Effector memory CD8-positive, alpha-beta T cell (primary cell): ENCODE measurements around the gene INPP5B.
"Not testable (repeated sequence)": the region's sequence is repeated elsewhere in the genome, so short reads cannot be mapped to it uniquely, and the experiment has no call there.

Experiments used
- ATAC-seq: fragments of 150-1000 bp; cut with Tn5 transposase; replicated peaks from 2 replicates; pipeline ENCODE4 v1.10.0; 2021; ENCODE audit warnings: mild to moderate bottlenecking, moderate library complexity
- DNase-seq, 3 experiments: peaks; one replicate each; pipeline ENCODE4 v3.0.0; 2021
- H3K27ac Mint-ChIP-seq, 2 donors: one replicate each; pipeline ENCODE4 v1.8.0; 2022; ENCODE audit warnings: mild to moderate bottlenecking in 2 of 2, mixed read lengths in 2 of 2, moderate library complexity in 2 of 2
- H3K27me3 Mint-ChIP-seq, 2 donors: one replicate each; pipeline ENCODE4 v1.8.0; 2022; ENCODE audit warnings: mixed read lengths in 2 of 2
- H3K36me3 Mint-ChIP-seq: one replicate; pipeline ENCODE4 v1.8.0; 2022; ENCODE audit warnings: mild to moderate bottlenecking, moderate library complexity, mixed read lengths; ENCODE audit not compliant: insufficient read depth
- H3K4me1 Mint-ChIP-seq, 2 donors: one replicate each; pipeline ENCODE4 v1.8.0; 2022; ENCODE audit warnings: low read depth in 2 of 2, mixed read lengths in 2 of 2
- H3K4me3 Mint-ChIP-seq, 2 donors: one replicate each; pipeline ENCODE4 v1.8.0; 2022; ENCODE audit warnings: mild to moderate bottlenecking in 2 of 2, mixed read lengths in 2 of 2, moderate library complexity in 2 of 2
- H3K9me3 Mint-ChIP-seq, 2 donors: one replicate each; pipeline ENCODE4 v1.8.0; 2022; ENCODE audit warnings: mixed read lengths in 2 of 2

Gene INPP5B

DNA sequence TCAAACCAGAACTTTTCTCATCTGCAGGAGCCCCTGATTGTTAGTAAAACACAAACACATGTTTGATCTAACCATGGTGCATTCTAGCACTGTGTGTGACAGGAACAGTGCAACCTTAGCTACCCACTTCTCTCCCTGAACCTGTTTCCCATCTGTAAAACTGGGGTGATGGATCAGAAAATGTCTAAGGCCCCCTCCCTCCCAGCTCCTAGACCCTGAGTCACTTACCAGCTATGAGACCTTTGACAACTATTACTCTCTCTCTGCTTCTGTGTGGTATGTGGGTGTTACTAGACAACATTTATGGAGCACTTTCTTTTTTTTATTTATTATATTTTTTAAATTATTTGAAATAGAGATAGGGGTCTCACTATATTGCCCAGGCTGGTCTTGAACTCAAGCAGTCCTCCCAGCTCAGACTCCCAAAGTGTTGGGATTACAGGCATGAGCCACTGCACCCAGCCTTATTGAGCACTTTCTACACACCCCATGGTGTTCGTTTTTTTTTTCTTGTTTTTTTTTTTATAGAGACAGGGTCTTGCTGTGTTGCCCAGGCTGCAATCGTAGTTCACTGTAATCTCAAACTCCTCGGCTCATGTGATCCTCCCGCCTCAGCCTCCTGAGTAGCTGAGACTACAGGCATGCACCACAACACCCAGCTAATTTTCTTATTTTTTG is 2.6 kb downstream of the INPP5B start:
- Mint-ChIP-seq H3K36me3 (peaks cover 10% of the 10 kb centered on the region), H3K4me1 (peaks cover 11 to 12% of the 10 kb centered on the region in 2 donors), H3K9me3 (no peaks in the 10 kb centered on the region), H3K27ac (no peak overlapping the region), H3K4me3 (no peak overlapping the region), H3K27me3 (no peaks in the 10 kb centered on the region)
- ATAC-seq: no peak
- DNase-seq: no peak

DNA sequence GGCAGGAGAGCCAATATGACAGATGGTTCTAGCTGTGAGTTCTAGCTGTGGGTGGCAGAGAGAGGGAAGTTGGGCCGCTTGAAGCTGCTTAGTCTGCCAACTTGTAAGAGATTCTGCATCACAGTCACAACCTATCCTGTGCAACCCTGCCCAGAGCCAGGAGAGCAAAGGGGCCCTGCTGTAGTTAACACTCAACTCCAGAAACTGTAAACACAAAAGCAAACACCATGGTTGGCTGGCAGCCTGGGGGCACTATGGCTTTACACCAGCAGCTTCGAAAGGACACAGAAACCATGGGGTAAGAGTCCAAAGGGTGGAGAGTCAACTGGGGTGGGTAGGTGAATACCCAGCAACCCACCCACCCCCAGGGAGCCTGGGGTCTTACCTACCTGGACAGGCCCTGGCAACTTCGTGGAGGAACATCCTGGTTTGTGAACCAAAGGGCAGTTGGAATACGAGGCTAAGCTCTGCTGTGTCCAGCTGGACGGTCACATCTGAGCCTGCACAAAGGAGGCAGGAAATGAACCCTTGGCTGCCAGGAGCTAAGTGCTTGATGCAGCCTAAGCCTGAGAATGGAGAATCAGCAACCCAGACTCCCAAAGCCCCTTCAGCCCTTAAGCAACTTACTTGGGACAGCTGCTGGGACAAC is 6.4 kb downstream of the INPP5B start:
- Mint-ChIP-seq H3K27me3 (no peaks in the 10 kb centered on the region), H3K9me3 (no peaks in the 10 kb centered on the region), H3K4me1 (no peaks in the 10 kb centered on the region), H3K36me3 (peaks cover 12% of the 10 kb centered on the region), H3K27ac (no peak overlapping the region), H3K4me3 (no peak overlapping the region)
- ATAC-seq (no peak), DNase-seq (no peak)

DNA sequence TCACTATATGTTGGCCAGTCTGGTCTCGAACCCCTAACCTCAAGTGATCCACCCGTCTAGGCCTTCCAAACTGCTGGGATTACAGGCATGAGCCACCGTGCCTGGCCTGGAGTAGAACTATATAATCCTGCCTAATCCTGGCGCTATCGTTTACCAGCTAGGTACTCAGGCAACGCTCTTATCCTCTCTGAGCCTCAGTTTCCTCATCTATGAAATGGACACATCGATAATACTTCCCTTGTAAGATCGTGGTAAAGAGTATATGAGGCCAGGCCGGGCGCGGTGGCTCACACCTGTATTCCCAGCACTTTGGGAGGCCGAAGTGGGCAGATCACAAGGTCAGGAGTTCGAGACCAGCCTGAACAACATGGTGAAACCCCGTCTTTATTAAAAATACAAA is 10.1 kb downstream of the INPP5B start:
- DNase-seq, H3K4me3 Mint-ChIP-seq, H3K4me1 Mint-ChIP-seq, H3K9me3 Mint-ChIP-seq, H3K27ac Mint-ChIP-seq, H3K27me3 Mint-ChIP-seq, ATAC-seq: not testable (repeated sequence)
- H3K36me3 Mint-ChIP-seq: peaks cover 18% of the 10 kb centered on the region

DNA sequence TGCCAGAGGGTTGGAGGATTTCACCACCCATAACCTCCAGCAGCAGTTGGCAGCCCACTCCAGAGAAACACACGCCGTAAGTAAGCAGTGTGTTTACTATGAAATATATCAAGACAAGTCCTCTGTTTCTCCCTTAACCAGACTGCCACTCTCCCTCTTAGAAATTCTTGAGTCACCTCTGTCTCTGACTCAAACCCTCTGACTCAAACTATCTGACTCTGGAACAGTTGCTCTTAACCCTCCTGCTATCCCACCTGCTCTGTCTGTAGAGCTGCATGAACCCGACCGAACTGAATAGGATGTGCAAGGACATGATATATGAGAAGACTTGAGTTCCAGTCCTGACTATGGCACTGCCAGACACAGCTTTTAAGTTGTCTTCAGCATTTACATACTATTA is 14.1 kb downstream of the INPP5B start:
- no peak for ATAC-seq
- H3K9me3 Mint-ChIP-seq: no peaks in the 10 kb centered on the region
- peak overlapping the region; percentile 90 to 93 for H3K4me3 Mint-ChIP-seq
- peaks cover 15% of the 10 kb centered on the region for H3K36me3 Mint-ChIP-seq
- no peak overlapping the region for H3K27ac Mint-ChIP-seq
- peaks cover 21 to 22% of the 10 kb centered on the region in 2 donors for H3K4me1 Mint-ChIP-seq
- DNase-seq: no peak
- H3K27me3 Mint-ChIP-seq: no peaks in the 10 kb centered on the region

DNA sequence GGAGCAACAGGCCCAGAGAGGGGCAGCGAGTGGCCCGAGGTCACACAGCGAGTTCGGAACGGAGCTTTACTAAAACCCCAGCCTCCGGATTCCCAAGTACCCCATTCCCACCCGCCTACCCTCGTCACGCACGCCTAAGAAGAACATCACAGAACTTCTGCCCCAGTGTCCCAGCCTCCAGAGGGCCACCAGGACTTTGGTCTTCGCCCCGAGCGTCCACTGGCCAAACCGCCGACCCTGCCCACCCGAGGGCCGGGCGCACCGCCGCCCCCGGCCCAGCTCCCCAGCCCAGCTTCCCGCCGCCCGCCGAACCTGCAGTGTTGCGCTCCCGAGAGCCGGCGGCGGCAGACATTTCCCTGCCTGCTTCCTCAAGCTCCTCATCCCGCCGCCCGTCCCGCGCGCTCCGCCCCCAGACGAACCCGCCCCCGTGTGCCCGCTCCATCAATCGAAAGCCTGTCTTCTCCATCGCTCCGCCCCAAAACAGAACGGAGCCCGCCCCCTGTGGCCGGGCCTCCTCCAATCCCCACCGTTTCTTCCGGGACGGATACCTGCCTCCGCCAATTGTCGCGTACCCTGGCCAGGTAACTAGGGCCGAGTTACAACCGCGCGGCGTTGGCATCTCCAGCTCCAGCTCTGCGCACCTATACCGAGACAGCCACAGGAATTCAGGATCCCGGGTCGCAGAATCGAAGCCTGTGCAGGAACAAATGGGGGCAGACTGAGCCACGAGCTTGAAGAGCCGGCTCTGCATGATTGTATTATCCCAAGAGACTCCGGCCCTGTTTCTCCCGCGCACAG is 15.3 kb downstream of the INPP5B start:
- Mint-ChIP-seq H3K36me3 (peaks cover 15% of the 10 kb centered on the region), H3K27me3 (no peaks in the 10 kb centered on the region), H3K4me1 (peaks cover 26 to 29% of the 10 kb centered on the region in 2 donors), H3K27ac (peak overlapping the region; percentile 68 to 84), H3K9me3 (no peaks in the 10 kb centered on the region), H3K4me3 (peak overlapping the region; percentile 90 to 93)
- ATAC-seq (peak; percentile 98), DNase-seq (peak; percentile 96)

DNA sequence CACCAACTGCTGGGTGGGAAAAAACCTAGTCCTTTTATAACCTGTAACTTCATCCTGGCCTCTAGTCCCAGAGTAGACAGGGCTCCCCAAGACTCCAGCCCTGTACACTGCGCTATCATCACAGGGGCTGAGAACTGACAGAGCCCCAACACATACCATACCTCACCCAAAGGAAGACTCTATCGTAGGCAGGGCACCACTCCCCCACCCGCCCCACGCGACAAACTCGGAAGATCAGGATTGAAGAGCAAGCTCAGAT is 15.8 kb downstream of the INPP5B start:
- Mint-ChIP-seq H3K4me3 (peak overlapping the region; percentile 90 to 93), H3K36me3 (peaks cover 15% of the 10 kb centered on the region), H3K9me3 (no peaks in the 10 kb centered on the region), H3K27me3 (no peaks in the 10 kb centered on the region), H3K27ac (peak overlapping the region; percentile 68 to 84), H3K4me1 (peaks cover 28 to 32% of the 10 kb centered on the region in 2 donors)
- DNase-seq (no peak), ATAC-seq (peak; percentile 7)

DNA sequence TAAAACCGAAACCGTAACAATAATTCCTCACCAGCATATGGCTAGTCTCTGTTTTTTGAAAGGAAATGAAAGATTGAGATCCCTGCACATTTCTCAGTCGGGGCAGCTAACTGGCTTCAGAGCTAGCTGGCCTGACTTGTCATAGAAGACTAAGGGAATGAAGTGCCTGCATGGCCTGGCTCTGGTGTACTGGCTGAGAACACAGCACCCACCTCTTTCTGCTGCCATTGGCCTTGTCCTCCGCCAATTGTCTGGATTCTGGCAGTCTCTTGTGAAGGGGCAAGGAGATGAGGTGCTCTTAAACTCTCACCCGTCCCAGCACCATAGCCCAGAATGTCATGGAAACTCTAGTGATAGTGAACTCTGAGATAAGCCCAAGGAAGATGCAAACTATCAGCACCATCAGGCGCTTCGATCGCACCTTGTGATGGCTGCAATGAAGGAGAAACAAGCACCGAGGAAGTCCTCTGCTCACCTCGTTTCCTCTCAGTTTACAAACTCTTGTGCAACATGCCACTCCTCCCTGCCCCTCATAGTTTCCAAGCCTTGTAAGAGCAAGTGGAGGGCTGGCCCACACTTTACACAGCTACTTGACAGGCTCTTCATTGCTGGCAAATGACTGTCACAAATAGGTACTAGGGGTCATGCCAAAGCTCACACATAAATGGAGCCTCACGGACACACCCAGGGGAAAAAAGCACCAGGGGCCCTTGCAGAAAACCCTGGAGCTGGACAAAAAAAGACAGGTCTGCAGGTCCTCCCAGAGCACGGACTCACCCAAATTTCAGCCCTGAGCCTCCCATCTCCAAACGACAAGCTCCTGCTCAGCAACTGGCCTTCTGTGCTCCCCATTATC is 16.4 kb downstream of the INPP5B start:
- DNase-seq: peak in 2 of 3 experiments; percentile 10 to 16

DNA sequence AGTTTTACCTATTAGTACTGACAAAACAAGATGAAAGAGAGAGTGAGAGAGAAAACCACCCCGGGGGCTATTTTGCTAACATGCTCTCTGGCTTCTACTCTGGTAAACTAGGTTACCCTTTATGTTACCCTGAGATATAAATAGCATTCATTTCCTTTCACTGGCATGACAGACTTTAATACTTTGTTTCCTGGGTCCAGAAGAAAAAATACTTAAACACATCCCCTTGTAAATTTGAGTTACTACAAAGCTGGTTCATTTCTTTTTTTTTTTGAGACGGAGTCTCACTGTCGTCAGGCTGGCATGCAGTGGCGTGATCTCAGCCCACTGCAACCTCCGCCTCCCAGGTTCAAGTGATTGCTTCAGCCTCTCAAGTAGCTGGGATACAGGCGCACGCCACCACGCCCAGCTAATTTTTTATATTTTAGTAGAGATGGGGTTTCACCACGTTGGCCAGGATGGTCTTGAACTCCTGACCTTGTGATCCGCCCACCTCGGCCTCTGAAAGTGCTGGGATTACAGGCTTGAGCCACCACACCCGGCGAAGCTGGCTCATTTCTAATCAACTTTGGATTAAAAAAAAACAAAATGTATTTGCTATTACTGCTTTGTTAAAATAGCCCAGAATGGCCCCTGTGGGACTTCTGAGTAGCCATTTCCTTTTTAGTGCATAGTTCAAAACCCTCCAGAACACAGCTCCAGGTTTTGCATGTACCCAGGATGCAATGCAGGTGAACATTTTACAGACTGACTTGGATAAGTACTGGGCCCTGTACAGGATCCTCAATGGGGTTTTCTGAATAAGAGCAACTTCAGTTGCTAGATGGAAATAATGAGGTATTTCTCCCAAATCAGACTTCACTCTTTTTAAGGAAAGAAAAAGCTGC is 20.6 kb downstream of the INPP5B start:
- DNase-seq: no peak
- H3K4me1 Mint-ChIP-seq: peaks cover 39 to 44% of the 10 kb centered on the region in 2 donors
- H3K36me3 Mint-ChIP-seq: no peaks in the 10 kb centered on the region
- H3K27ac Mint-ChIP-seq: peak overlapping the region; percentile 36 to 70
- no peaks in the 10 kb centered on the region for H3K27me3 Mint-ChIP-seq
- ATAC-seq: peak; percentile 68
- H3K4me3 Mint-ChIP-seq: peak overlapping the region; percentile 48 to 56
- no peaks in the 10 kb centered on the region for H3K9me3 Mint-ChIP-seq

More for the DNA sequence above, 16.4 kb downstream of the INPP5B start:
- Mint-ChIP-seq H3K27ac (peak overlapping the region; percentile 68 to 84), H3K4me1 (peaks cover 32 to 38% of the 10 kb centered on the region in 2 donors), H3K4me3 (peak overlapping the region; percentile 90 to 93), H3K27me3 (no peaks in the 10 kb centered on the region), H3K9me3 (no peaks in the 10 kb centered on the region), H3K36me3 (peaks cover 15% of the 10 kb centered on the region)
- peak; percentile 11 for ATAC-seq

DNA sequence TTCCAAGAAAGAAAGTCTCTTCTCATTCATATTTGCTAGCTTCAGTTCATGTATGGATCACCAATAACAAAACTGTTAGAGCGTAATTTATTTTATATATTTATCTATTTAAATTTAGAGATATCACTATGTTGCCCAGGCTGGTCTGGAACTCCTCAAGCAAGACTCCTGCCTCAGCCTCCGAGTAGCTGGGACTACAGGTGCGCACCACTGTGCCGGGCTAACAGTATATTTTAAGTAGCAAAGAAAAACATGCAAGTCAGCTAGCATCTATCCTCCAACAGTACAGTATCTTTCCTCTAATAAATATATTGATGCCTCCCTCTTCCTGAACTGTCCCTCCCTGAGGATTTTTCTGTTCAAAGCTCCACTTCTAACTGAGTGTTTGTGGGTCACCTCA is 21.5 kb downstream of the INPP5B start:
- peak overlapping the region; percentile 36 to 70 for H3K27ac Mint-ChIP-seq
- no peaks in the 10 kb centered on the region for H3K27me3 Mint-ChIP-seq
- ATAC-seq (no peak), DNase-seq (no peak)
- no peaks in the 10 kb centered on the region for H3K36me3 Mint-ChIP-seq
- peaks cover 30 to 36% of the 10 kb centered on the region in 2 donors for H3K4me1 Mint-ChIP-seq
- no peaks in the 10 kb centered on the region for H3K9me3 Mint-ChIP-seq
- peak overlapping the region; percentile 48 to 56 for H3K4me3 Mint-ChIP-seq

DNA sequence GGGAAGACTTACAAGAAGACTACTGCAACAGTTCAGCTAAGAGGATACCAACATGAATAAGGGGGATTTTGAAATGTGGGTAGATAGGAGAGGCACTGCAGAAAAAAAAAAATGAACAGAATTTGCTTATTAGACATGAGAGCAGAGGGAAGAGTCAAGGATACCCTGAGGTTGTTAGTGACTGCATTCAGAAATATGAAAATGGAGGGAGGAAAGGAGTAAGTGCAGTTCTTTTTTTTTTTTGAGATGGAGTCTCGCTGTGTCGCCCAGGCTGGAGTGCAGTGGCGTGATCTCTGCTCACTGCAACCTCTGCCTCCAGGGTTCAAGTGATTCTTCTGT is 23.3 kb downstream of the INPP5B start:
- peaks cover 39 to 45% of the 10 kb centered on the region in 2 donors for H3K4me1 Mint-ChIP-seq
- no peaks in the 10 kb centered on the region for H3K36me3 Mint-ChIP-seq
- no peaks in the 10 kb centered on the region for H3K27me3 Mint-ChIP-seq
- ATAC-seq (no peak), DNase-seq (no peak)
- H3K9me3 Mint-ChIP-seq: no peaks in the 10 kb centered on the region
- H3K4me3 Mint-ChIP-seq: no peak overlapping the region
- peak overlapping the region; percentile 1 to 21 for H3K27ac Mint-ChIP-seq

DNA sequence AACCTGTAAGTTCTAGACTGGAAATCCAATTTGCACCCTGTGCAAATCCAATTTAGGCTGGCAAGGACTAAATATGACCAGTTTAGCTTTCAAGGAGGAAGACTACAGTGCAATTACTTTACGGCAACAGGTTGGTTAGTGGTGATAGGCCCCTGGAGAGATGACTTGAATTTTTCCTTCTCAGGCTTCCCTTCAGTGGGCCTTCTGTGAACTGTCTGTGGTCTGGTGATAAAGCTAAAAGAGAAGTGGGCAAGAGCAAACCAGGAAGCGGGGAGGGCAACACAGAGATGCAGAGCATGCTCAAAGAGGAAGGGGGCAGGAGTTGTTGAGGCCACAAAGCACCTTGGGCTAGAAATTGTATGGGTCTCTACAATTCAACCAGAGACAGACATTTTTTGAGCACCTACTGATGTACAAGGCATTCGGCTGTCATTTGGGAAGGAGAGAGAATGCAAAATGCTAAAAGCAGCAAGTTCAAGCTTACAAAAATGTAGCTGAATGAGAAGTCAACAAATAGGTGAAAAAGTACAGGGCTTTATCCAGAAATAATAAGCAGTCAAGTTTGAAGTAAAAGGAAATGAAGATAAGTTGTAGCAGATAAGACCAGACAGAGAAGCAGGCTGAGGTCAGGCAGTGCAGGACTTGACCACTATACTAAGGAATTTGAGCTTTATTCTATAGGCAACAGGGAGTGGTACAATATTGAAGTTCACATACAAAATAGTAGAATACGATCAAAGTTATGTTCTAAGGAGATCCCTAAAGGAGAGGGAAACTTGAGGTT is 23.9 kb downstream of the INPP5B start:
- Mint-ChIP-seq H3K9me3 (no peaks in the 10 kb centered on the region), H3K4me3 (peak overlapping the region in 1 of 2 donors; percentile 33), H3K4me1 (peaks cover 41 to 47% of the 10 kb centered on the region in 2 donors), H3K36me3 (no peaks in the 10 kb centered on the region), H3K27ac (peak overlapping the region; percentile 1 to 21), H3K27me3 (no peaks in the 10 kb centered on the region)
- ATAC-seq (peak; percentile 78), DNase-seq (peak in 1 of 3 experiments; percentile 13)

DNA sequence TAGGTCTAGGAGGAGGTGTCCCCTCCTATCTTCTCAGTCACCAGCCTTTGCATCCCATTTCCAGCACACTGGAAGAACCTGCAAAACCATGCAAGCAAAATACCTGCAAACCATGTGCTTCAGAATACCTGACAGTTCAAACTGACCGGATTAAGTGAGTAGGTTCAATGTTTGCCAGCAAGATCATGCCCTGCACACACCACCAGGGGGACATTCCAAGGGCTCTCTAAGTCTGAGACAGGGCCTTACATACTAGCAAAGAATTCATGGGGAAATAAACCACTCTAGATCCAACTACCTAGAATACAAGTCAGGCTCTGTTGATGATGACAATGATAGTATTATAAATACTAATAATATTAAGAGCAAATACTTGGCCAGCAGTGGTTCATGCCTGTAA is 27.6 kb downstream of the INPP5B start:
- ATAC-seq: no peak
- Mint-ChIP-seq H3K4me1 (peaks cover 29 to 32% of the 10 kb centered on the region in 2 donors), H3K4me3 (no peak overlapping the region), H3K27ac (peak overlapping the region in 1 of 2 donors; percentile 39), H3K36me3 (no peaks in the 10 kb centered on the region), H3K9me3 (no peaks in the 10 kb centered on the region), H3K27me3 (no peaks in the 10 kb centered on the region)
- no peak for DNase-seq
